Renal cortex interstitium (tissue), 11 donors: ENCODE data around the gene TCF25. TPM values are rescaled to one million over a fixed set of nuclear protein-coding genes. Genes with fewer than 3 reads are reported as not detected.

Experiments
- DNase-seq, 11 donors: peaks; one replicate each; pipeline ENCODE4 v3.0.0-alpha.2; 2013; ENCODE audit warnings: low read depth in 9 of 11, low spot score in 4 of 11; ENCODE audit errors: extremely low read depth in 1 of 11
- polyA plus RNA-seq, 3 donors: library from polyadenylated mRNA; unstranded; fragments of 120-200 nt; gene quantifications; one replicate each; pipeline ENCODE4 v1.2.1, GENCODE V29; 2013; ENCODE audit not compliant: insufficient read length in 3 of 3

The TCF25 gene
- polyA plus RNA-seq, 3 donors: 131 to 182 (median 148) TPM

GRCh38 chr16:89893642-89894548 is 20.5 kb downstream of the TCF25 start:
- no peak for DNase-seq

GRCh38 chr16:89895482-89896250 is 22.3 kb downstream of the TCF25 start:
- no peak for DNase-seq

GRCh38 chr16:89897204-89897603 is 23.8 kb downstream of the TCF25 start:
- DNase-seq: no peak

GRCh38 chr16:89898201-89898967 is 25.0 kb downstream of the TCF25 start:
- DNase-seq: no peak

- DNase-seq: no peak
Measured at GRCh38 chr16:89899879-89900481, 26.6 kb downstream of the TCF25 start.

- DNase-seq: no peak
Measured at GRCh38 chr16:89900885-89901284, 27.5 kb downstream of the TCF25 start.

GRCh38 chr16:89902980-89903379 is 29.6 kb downstream of the TCF25 start:
- DNase-seq: no peak

- no peak for DNase-seq
Measured at GRCh38 chr16:89903908-89904515, 30.6 kb downstream of the TCF25 start.

GRCh38 chr16:89904606-89905510 is 31.5 kb downstream of the TCF25 start:
- DNase-seq: no peak

GRCh38 chr16:89905511-89906139 is 32.2 kb downstream of the TCF25 start:
- DNase-seq: no peak

GRCh38 chr16:89906140-89907025 is 33.0 kb downstream of the TCF25 start:
- no peak for DNase-seq

GRCh38 chr16:89907055-89907814 is 33.8 kb downstream of the TCF25 start:
- DNase-seq: no peak

GRCh38 chr16:89908236-89908635 is 34.8 kb downstream of the TCF25 start:
- no peak for DNase-seq

GRCh38 chr16:89909777-89910716 is 36.7 kb downstream of the TCF25 start:
- DNase-seq: no peak
